Transverse colon (tissue), 4 donors: Measurements from ENCODE around the gene SERF1A. TPM values are rescaled to one million over a fixed set of nuclear protein-coding genes. Genes with fewer than 3 reads are reported as not detected.

Source experiments
- small RNA-seq, 4 donors: library from RNA; depleted of rRNA; stranded (forward); fragments of <200 nt; gene quantifications; one replicate each; pipeline ENCODE3, GENCODE V24; 2016
- total RNA-seq, 4 donors: library from RNA; depleted of rRNA; stranded (reverse); fragments of >200 nt; gene quantifications; one replicate each; pipeline ENCODE4 v1.1.0, GENCODE V29; 2016

The SERF1A gene
- total RNA-seq, 4 donors from 2014 or later: 4.0 to 43.7 (median 12.1) TPM; not detected in 1

Small RNA genes lying within 50 kb of the gene (small RNA-seq; reads per million reads assigned to genes)
- 0 reads per million in 4 donors for gene CDH12P1

Other genes with a start within 250 kb of the SERF1A start
- 10 to 100 TPM in 2 of 4 donors, 1 to 10 TPM in 1, not detected in 1; 1.4 to 41.6 (median 22.4) TPM for gene SMN1, start 24.4 kb downstream of the SERF1A start, total RNA-seq
- 10 to 100 TPM; 21.3 to 33.5 (median 24.7) TPM for gene NAIP, start 124.7 kb downstream of the SERF1A start, total RNA-seq
- 10 to 100 TPM; 26.9 to 76.6 (median 33.0) TPM for gene GTF2H2, start 167.0 kb downstream of the SERF1A start, total RNA-seq